ENCODE data around the gene ERBB4.

Gene ERBB4

GRCh38 chr2:211439011-211439410, 1099.6 kb downstream of the ERBB4 start:
- DNase-seq = no peak

DNA sequence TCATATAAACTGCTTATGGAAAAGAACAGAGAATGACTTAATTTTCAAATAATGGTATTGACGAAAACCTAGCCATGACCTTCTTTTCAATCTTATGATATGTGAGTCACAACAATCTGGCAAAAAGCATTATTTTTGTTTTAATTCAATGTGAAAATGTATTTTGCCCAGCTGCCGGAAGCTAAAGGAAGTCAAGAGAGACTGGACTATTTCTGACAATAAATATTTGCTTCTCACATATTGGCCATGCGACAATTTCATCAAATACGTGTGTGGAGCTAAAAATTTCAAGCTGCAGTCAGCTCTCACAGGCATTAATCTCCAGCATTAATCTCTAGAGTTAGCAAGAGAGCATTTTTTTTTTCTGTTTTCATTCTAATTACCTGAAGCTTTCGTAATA, 1101.2 kb downstream of the ERBB4 start:
- no peak for DNase-seq

DNA sequence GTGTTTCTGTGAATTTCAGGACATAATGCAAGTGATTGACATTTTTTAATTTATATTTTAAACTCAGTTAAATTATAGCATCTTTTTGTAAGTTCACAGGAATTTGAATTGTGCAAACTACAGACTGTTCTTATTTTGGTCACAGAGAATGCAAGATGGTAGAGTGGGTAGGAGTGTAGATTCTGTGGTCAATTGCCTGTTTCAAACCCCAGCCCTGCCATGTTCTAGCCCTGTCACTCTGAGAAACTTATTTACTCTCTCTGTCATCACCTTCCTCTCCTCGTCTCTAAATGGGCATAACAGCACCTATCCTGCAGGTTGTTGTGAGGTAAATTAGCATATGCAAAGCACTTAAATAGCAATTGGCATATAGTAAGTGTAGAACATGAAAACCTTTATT, 1102.4 kb downstream of the ERBB4 start:
- no peak for DNase-seq

DNA sequence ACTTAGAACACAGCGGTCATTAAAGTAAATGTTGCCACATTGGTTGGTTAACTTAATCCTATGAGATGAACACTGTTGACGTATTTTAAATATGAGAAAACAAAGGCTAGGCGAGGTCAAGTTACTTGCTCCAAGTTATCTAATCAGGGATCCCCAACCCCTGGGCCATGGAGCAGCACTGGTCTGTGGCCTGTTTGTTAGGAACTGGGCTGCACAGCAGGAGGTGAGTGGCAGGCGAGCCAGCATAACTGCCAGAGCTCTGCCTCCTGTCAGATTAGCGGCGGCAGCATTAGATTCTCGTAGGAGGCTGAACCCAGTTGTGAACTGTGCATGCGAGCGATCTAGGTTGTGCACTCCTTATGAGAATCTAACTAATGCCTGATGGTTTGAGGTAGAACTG, 1103.3 kb downstream of the ERBB4 start:
- DNase-seq = no peak

DNA sequence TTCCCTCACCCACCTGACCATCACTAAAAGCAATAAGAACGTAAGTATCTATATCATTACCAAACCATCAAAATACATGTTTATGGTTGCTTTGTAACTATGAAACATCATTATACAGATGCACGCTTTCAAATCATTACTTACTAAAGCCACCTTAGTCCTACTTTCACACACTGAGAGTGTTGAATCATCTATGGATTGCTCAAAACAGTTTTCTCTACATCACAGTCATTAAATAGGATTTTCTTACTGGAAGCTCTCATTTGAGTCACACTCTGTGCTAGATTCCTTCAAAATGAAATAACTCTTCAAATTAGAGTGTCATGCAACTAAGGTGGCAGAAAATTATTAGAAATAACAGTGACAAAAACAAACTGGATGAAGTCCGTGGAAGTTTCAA, 1103.8 kb downstream of the ERBB4 start:
- no peak for DNase-seq

GRCh38 chr2:211429256-211429920, 1109.2 kb downstream of the ERBB4 start:
- DNase-seq = no peak

GRCh38 chr2:211426240-211426639, 1112.4 kb downstream of the ERBB4 start:
- no peak for DNase-seq

- no peak for DNase-seq
Observed at GRCh38 chr2:211423018-211423417, 1115.6 kb downstream of the ERBB4 start.

GRCh38 chr2:211417544-211417943, 1121.1 kb downstream of the ERBB4 start:
- DNase-seq = no peak

GRCh38 chr2:211416373-211416772, 1122.2 kb downstream of the ERBB4 start:
- DNase-seq = no peak

GRCh38 chr2:211413746-211414145, 1124.9 kb downstream of the ERBB4 start:
- DNase-seq = no peak

GRCh38 chr2:211408483-211408891, 1130.1 kb downstream of the ERBB4 start:
- DNase-seq = no peak

DNA sequence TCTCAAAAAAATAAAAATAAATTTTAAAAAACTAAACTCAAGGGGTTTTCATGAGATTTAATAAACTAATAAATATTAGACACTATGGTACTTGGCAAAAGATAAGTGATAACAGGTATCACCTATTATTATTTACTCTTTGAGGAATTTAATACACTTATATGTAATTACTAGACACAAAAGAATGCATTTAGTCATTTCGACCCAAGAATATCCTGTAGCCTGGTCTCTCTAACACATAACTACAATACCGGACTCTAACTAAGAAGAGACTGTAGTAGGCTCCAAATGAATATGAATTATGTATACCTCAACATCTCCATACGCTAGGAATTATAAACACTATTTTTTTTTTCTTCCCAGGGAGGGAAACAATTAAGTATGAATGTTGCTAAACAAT, 1131.5 kb downstream of the ERBB4 start:
- DNase-seq = no peak

GRCh38 chr2:211405036-211405435, 1133.6 kb downstream of the ERBB4 start:
- DNase-seq = no peak

DNA sequence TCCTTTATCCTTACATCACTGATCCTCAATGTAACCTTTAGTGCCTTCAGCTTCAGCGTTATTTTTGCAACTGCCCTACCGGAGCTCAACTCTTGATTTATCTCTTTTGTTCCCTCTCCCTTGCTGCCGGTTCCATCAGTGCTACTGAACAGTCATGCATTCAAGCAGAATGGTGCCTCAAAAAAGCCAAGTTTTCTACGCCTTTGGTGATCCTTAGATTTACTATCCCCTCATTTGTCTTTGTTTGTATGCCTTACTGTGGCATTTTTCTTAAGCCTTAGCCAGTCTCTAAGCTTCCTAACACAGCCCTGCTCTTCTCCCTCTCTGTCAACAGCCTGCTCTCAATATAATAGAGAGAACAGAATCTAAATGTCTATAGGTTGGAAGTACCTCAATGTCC, 1134.5 kb downstream of the ERBB4 start:
- no peak for DNase-seq

- no peak for DNase-seq
Observed at GRCh38 chr2:211401328-211401727, 1137.3 kb downstream of the ERBB4 start.

DNA sequence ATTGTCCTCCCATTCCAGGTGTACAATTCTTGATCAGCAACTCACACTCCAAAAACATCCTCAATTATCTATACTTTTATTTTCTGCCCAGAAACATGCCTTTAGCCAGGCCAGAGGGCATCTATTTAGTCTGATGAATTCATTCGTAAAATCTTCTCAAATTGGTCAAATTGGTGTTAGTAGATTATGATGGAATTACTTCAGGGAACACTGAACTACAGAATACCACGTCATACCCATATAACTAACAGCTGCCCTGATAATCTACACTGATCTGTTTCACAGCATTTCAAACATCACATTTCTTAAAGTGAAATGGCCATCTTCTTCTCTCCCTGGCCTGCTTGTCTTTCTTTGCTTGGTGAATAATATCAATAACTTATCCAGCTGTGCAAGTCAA, 1140.8 kb downstream of the ERBB4 start:
- no peak for DNase-seq

DNA sequence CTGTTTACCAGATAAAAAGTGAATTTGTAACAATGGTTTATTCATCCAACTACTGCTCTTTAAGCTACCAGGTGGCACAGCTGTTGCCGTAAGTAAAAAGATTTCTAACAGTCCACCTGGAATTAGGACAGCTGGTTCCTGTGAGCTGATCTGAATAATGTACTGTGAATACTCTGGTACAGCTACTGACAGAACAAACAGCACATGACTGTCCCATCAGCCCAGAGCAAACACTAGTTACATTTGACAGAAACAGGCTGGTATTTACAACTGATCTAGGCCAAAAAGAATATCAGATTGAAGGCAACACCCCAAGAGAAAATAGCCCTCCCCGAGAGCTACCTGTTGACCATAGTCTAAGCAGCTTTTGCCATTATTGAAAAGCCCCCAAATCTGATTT, 1141.8 kb downstream of the ERBB4 start:
- no peak for DNase-seq

- DNase-seq = no peak
Observed at GRCh38 chr2:211391189-211391567, 1147.4 kb downstream of the ERBB4 start.

DNA sequence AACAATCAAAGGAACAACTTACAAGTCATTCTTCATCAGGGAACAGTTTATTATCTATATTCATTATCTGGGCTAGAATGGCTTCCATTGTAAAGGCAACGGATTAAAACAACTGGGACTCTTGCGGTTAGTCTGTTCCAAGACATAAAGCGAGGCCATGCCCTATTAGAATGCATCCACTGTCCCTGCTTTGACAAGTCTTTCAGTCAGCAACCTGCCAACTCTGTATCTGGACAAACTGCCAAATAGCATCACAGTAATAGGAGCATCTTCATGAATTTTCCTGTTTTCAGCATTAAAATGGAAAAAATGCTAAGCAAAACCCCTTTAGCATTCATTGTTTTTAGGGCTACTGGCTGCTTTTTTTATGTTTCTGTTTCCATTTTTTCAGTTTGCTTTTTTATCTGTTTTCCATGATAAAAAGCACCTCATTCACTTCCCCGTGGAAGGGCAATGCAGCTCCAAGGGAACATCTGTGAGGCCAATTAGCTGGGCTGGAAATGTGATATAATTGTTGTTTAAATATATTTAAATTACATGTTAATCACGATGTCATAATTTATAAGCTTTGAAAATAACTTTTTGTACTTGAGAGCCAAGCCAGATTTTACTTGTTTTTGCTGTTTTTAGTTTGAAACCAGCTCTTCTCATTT, 1147.9 kb downstream of the ERBB4 start:
- DNase-seq = no peak

GRCh38 chr2:211387734-211388133, 1150.9 kb downstream of the ERBB4 start:
- no peak for DNase-seq

DNA sequence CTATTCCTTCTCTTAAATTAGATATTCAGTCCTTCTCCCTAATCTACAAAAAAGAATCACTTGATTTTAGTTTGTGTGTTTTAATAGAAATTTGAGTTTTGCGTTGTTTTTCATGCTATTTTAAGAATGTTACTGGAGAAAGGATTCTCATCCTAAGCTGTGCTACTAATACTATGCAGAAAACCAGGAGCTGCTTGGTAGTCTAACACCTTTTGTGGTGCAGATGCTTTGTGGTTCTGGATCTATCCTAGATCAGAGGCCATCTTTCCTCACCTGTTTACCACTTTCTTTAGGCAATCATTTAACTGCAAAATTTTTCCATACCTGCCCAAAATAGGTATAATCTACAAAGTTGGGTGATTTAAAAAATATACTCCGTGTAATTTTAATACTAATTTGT, 1158.6 kb downstream of the ERBB4 start:
- no peak for DNase-seq

DNA sequence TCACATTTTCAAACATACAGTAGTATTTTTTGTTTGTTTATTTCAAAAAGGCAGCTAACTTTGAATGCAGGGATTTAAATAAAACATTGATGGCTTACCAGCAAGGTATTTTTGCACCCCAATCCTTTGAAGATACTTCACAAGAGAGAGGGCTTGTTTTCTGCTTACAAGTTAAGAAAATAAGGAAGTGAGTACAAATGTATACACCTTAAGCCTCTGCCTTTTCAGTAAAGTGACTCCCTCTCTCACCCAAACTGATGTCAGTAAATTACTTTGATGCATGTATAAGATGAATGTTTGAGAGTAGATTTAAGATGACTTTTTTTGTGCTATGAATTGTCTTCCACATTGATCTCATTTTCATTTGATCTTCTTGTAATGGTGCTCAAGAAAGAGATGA, 1162.2 kb downstream of the ERBB4 start:
- DNase-seq = no peak

DNA sequence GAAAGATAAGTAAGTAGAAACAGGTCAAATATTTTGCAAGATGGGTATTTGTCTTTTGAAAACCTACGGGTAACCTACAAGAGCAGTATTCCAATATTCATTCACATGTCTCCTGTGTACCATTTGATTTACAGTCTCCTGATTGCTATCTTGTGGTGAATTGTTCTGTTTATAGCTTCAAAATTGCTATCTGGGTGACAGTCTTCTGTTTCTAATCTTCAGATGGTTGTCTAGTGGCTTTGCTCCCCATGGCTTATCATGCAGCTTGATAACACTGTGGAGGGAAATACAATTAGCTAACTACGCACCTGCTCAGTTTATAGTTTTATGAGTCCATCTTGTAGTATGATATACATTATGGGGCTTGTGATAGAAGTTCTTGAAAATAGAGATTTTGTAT, 1165.4 kb downstream of the ERBB4 start:
- DNase-seq = no peak

- DNase-seq = no peak
Observed at GRCh38 chr2:211371465-211371864, 1167.1 kb downstream of the ERBB4 start.
